ENCODE data around the gene CCDC82. TPM values are rescaled to one million over a fixed set of nuclear protein-coding genes. Genes with fewer than 3 reads are reported as not detected.

CCDC82 gene
- polyA plus RNA-seq, 1 of the 3 experiments (the other 2 are of a cell fraction) = 8.7 TPM

DNA sequence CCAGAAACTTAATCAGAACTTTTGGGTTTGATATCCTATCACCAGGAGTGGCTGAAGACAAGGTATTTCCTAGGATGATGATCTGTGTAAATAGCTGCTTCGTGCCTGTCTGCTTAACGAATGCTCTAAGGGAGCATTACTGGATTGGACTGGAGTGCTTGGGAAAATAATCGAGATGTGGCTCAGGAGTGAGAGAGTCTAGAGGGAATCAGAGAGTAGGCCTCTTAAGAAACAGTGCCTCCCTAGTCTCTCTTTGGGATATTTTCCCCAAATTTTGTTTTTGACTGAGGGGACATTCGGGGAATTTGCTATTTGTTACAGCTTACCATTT, 49.2 kb downstream of the CCDC82 start:
- H3K9me3 ChIP-seq = no peaks in the 10 kb centered on the region
- H3K9ac ChIP-seq = peak overlapping the region; percentile 55
- H3K4me3 ChIP-seq (ENCODE audit: low read depth in 2 of 2, low read length in 1 of 2) = peak overlapping the region; percentile 84 to 90; a peak in 3 of 4 replicates
- H3K4me2 ChIP-seq = peak overlapping the region; percentile 81
- ChIA-PET POLR2A (no interaction called here), CTCF (interaction anchor here (0.6 to 5.3 kb wide), 4 partner anchors 99 to 504 kb away, joined by 3 to 91 read pairs (median 16); no protein-coding TSS in a partner anchor)
- TF ChIP-seq, protein P1, sequence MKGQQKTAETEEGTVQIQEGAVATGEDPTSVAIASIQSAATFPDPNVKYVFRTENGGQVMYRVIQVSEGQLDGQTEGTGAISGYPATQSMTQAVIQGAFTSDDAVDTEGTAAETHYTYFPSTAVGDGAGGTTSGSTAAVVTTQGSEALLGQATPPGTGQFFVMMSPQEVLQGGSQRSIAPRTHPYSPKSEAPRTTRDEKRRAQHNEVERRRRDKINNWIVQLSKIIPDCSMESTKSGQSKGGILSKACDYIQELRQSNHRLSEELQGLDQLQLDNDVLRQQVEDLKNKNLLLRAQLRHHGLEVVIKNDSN (IDR thresholded peaks at IDR 0.05; ENCODE audit: borderline replicate concordance, low read depth) = no peak
- no peak for TF ChIP-seq TEAD4 (IDR thresholded peaks at IDR 0.05; ENCODE audit: borderline replicate concordance, insufficient read depth)
- no peak for TF ChIP-seq FOSL2 (IDR thresholded peaks at IDR 0.05; ENCODE audit: borderline replicate concordance, low read depth)
- no peak for TF ChIP-seq JUND (IDR thresholded peaks at IDR 0.05)
- TF ChIP-seq, protein P2, sequence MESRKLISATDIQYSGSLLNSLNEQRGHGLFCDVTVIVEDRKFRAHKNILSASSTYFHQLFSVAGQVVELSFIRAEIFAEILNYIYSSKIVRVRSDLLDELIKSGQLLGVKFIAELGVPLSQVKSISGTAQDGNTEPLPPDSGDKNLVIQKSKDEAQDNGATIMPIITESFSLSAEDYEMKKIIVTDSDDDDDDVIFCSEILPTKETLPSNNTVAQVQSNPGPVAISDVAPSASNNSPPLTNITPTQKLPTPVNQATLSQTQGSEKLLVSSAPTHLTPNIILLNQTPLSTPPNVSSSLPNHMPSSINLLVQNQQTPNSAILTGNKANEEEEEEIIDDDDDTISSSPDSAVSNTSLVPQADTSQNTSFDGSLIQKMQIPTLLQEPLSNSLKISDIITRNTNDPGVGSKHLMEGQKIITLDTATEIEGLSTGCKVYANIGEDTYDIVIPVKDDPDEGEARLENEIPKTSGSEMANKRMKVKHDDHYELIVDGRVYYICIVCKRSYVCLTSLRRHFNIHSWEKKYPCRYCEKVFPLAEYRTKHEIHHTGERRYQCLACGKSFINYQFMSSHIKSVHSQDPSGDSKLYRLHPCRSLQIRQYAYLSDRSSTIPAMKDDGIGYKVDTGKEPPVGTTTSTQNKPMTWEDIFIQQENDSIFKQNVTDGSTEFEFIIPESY (IDR thresholded peaks at IDR 0.05; ENCODE audit: borderline replicate concordance, low read depth) = no peak
- TF ChIP-seq GATA2 (CRISPR knock-in tag; IDR thresholded peaks at IDR 0.05) = no peak
- TF ChIP-seq, protein P3, sequence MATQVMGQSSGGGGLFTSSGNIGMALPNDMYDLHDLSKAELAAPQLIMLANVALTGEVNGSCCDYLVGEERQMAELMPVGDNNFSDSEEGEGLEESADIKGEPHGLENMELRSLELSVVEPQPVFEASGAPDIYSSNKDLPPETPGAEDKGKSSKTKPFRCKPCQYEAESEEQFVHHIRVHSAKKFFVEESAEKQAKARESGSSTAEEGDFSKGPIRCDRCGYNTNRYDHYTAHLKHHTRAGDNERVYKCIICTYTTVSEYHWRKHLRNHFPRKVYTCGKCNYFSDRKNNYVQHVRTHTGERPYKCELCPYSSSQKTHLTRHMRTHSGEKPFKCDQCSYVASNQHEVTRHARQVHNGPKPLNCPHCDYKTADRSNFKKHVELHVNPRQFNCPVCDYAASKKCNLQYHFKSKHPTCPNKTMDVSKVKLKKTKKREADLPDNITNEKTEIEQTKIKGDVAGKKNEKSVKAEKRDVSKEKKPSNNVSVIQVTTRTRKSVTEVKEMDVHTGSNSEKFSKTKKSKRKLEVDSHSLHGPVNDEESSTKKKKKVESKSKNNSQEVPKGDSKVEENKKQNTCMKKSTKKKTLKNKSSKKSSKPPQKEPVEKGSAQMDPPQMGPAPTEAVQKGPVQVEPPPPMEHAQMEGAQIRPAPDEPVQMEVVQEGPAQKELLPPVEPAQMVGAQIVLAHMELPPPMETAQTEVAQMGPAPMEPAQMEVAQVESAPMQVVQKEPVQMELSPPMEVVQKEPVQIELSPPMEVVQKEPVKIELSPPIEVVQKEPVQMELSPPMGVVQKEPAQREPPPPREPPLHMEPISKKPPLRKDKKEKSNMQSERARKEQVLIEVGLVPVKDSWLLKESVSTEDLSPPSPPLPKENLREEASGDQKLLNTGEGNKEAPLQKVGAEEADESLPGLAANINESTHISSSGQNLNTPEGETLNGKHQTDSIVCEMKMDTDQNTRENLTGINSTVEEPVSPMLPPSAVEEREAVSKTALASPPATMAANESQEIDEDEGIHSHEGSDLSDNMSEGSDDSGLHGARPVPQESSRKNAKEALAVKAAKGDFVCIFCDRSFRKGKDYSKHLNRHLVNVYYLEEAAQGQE (IDR thresholded peaks at IDR 0.05; ENCODE audit: low read depth, low read length) = no peak
- no peak for TF ChIP-seq RFX5 (IDR thresholded peaks at IDR 0.05; ENCODE audit: low read length)
- no peaks in the 10 kb centered on the region for H3K27me3 ChIP-seq (ENCODE audit: insufficient read depth)
- peaks cover 20% of the 10 kb centered on the region for H3F3A ChIP-seq (replicated peaks; ENCODE audit: insufficient read depth)
- H3K36me3 ChIP-seq (replicated peaks in 1 of 2; ENCODE audit: control insufficient read depth in 1 of 2, insufficient read depth in 2 of 2, low read length in 1 of 2) = peaks cover 5 to 9% of the 10 kb centered on the region in 2 experiments
- H3K79me2 ChIP-seq (ENCODE audit: insufficient read depth) = peaks cover 75% of the 10 kb centered on the region
- 88% methylated on average over 4 of the region's 4 CpGs for WGBS (ENCODE audit: low lambda C conversion rate)
- peaks cover 31 to 37% of the 10 kb centered on the region in 2 experiments; a peak in 3 of 4 replicates for H3K4me1 ChIP-seq (ENCODE audit: control insufficient read depth in 1 of 2, insufficient read depth in 2 of 2, low read depth in 1 of 2, low read length in 1 of 2)
- H4K20me1 ChIP-seq (ENCODE audit: insufficient read depth) = peaks cover 29% of the 10 kb centered on the region
- no peak for DNase-seq
- H3K9me2 ChIP-seq = no peaks in the 10 kb centered on the region
- no peak overlapping the region for H2AFZ ChIP-seq (ENCODE audit: low read depth)
- H3K27ac ChIP-seq (ENCODE audit: low read depth in 2 of 2, low read length in 1 of 2) = peak overlapping the region; percentile 39 to 91
